Aortic smooth muscle cell (primary cell): Measurements from ENCODE around the gene MAZ. TPM values are rescaled to one million over a fixed set of nuclear protein-coding genes. Genes with fewer than 3 reads are reported as not detected.

Source experiments
- total RNA-seq: library from RNA; depleted of rRNA; stranded (reverse); fragments of >200 nt; gene quantifications from 2 replicates; pipeline ENCODE4 v1.2.3, GENCODE V29; 2014

MAZ gene
- 141 and 150 TPM in 2 replicates for total RNA-seq

GRCh38 chr16:29806099-29806579 is at the start of gene MAZ:
MAZ (plus strand) TSS chr16:29806529; CDS start chr16:29806702, 173 bp downstream.

GRCh38 chr16:29777576-29778350 is 28.6 kb upstream of the MAZ start, which contains the start of gene ZG16:
ZG16 (plus strand) TSS chr16:29778256; CDS start chr16:29779267, 1,011 bp downstream.

GRCh38 chr16:29790183-29790948 is 16.0 kb upstream of the MAZ start, which contains the start of gene KIF22:
KIF22 (plus strand) TSS chr16:29790751; CDS start chr16:29790760, 9 bp downstream.

GRCh38 chr16:29811896-29812665 is 5.8 kb downstream of the MAZ start, which contains the start of gene PRRT2:
PRRT2 (plus strand) TSS chr16:29812193; CDS start chr16:29813055, 862 bp downstream.

GRCh38 chr16:29815793-29816693 is 9.7 kb downstream of the MAZ start, which contains the start of gene PAGR1:
PAGR1 (plus strand) TSS chr16:29816152; CDS start chr16:29816526, 374 bp downstream.

GRCh38 chr16:29820271-29820701 is 14.0 kb downstream of the MAZ start, which contains the start of gene MVP:
MVP (plus strand) TSS chr16:29820462; CDS start chr16:29830550, 10,088 bp downstream.

Other genes with a start within 250 kb of the MAZ start
- gene SPN, start 143.3 kb upstream of the MAZ start, total RNA-seq, result not detected in 2 replicates
- 2.9 and 3.8 TPM in 2 replicates for gene QPRT, start 127.3 kb upstream of the MAZ start, total RNA-seq
- gene C16orf54, start 60.5 kb upstream of the MAZ start, total RNA-seq, result not detected in 2 replicates
- not detected in 2 replicates for gene ZG16, start 28.3 kb upstream of the MAZ start, total RNA-seq
- gene KIF22, start 15.8 kb upstream of the MAZ start, total RNA-seq, result 21.1 and 45.7 TPM in 2 replicates
- 0.26 and 0.56 TPM in 2 replicates for gene PRRT2, start 5.7 kb downstream of the MAZ start, total RNA-seq
- 15.4 and 21.0 TPM in 2 replicates for gene PAGR1, start 9.6 kb downstream of the MAZ start, total RNA-seq
- gene MVP, start 13.9 kb downstream of the MAZ start, total RNA-seq, result 440 and 506 TPM in 2 replicates
- gene CDIPT, start 56.7 kb downstream of the MAZ start, total RNA-seq, result 78.7 and 87.2 TPM in 2 replicates
- 6.3 and 10.3 TPM in 2 replicates for gene SEZ6L2, start 93.0 kb downstream of the MAZ start, total RNA-seq
- gene ASPHD1, start 94.0 kb downstream of the MAZ start, total RNA-seq, result 5.5 and 7.8 TPM in 2 replicates
- 4.2 and 4.8 TPM in 2 replicates for gene KCTD13, start 119.7 kb downstream of the MAZ start, total RNA-seq
- 80.6 and 84.0 TPM in 2 replicates for gene TMEM219, start 155.6 kb downstream of the MAZ start, total RNA-seq
- 49.4 and 60.4 TPM in 2 replicates for gene TAOK2, start 167.3 kb downstream of the MAZ start, total RNA-seq
- 10.3 and 11.8 TPM in 2 replicates for gene HIRIP3, start 189.1 kb downstream of the MAZ start, total RNA-seq
- 16.6 and 20.0 TPM in 2 replicates for gene INO80E, start 189.7 kb downstream of the MAZ start, total RNA-seq
- gene DOC2A, start 204.5 kb downstream of the MAZ start, total RNA-seq, result 0.26 and 0.31 TPM in 2 replicates
- gene C16orf92, start 216.7 kb downstream of the MAZ start, total RNA-seq, result not detected in 2 replicates
- gene TLCD3B, start 224.7 kb downstream of the MAZ start, total RNA-seq, result 0.19 and 0.40 TPM in 2 replicates